Kasumi-1 (cell line): ENCODE data around the gene ERCC1.

ENCODE experiments used
- DNase-seq, 2 experiments: peaks; one replicate each; lab custom pipeline; 2025; lab: John Stamatoyannopoulos, UW

The ERCC1 gene

DNA sequence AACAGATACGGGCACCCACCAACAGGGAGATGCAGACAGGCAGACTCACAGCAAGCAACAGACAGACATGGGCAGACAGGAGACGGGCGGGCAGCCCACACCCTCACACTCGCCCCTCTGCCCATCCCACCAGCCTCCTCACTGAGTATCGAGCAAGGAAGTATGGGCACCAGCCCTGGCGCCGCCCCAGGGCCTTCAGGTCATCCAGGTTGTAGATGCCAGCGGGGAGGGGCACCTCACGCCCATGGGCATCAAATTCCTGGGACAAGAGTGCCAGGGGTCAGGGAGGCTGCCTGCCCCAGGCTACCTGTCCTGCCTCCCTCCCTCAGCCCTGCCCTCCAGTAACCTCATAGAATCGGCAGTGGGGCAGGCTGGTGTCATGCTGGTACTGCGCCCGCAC, 59.0 kb downstream of the ERCC1 start:
- no peak for DNase-seq

- DNase-seq, result no peak
Observed at GRCh38 chr19:45363861-45364459, 59.8 kb downstream of the ERCC1 start.

DNA sequence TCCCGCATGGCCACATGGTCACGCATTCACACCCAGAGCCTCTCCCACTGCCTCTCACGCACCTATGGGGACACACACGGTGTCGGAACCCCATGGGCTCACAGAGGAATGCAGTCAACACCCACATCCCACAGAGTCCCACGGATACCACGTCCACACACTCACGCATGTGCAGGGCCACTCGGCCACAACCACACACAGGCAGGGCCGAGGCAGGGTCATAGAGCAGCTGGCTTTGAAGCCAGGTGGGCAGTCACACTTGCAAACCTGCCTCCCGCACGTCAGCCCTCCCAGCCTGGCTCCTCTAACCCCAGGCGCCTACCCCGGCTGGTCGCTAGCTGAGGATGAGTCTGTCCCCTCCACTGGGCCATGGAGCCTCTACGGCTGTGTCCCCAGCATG, 61.4 kb downstream of the ERCC1 start:
- no peak for DNase-seq

- DNase-seq, result no peak
Observed at GRCh38 chr19:45361608-45362007, 62.1 kb downstream of the ERCC1 start.

- no peak for DNase-seq
Observed at GRCh38 chr19:45358213-45358792, 65.4 kb downstream of the ERCC1 start.

DNA sequence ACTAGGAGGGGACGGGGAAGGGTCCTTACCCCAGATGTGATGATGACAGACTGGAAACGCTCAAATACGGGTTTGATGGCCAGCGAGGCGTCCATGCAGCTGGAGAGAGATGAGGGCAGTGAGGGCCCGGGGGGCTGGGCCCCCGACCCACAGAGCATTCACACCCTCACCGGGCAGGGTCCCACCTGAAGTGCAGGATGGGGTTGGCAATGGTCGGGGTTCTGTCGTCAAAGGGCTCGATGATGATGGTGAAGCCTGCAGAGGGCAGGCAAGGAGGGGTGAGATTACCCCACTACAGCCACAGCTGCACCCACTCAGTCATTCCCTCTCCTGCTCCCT, 66.3 kb downstream of the ERCC1 start:
- DNase-seq, result no peak
